HUES64 (cell line): ENCODE data around the gene TMEM88.

ENCODE experiments used
- H3K27ac ChIP-seq: 2 replicates; pipeline ENCODE4 v1.7.0; 2013; ENCODE audit warnings: low read depth, low read length, inconsistent platforms
- H3K27me3 ChIP-seq: 2 replicates; pipeline ENCODE4 v1.6.1; 2013; ENCODE audit warnings: mild to moderate bottlenecking, low read length; ENCODE audit not compliant: insufficient read depth
- H3K36me3 ChIP-seq: 2 replicates; pipeline ENCODE4 v1.6.1; 2013; ENCODE audit warnings: mild to moderate bottlenecking, low read length; ENCODE audit not compliant: insufficient read depth
- H3K4me1 ChIP-seq: 2 replicates; pipeline ENCODE4 v1.6.1; 2013; ENCODE audit warnings: mild to moderate bottlenecking, low read length, moderate library complexity; ENCODE audit not compliant: insufficient read depth
- H3K4me3 ChIP-seq: 2 replicates; pipeline ENCODE4 v1.5.1; 2013; ENCODE audit warnings: mild to moderate bottlenecking, low read length, moderate library complexity
- H3K9ac ChIP-seq: 2 replicates; pipeline ENCODE4 v1.6.1; 2013; ENCODE audit warnings: mild to moderate bottlenecking, low read depth, low read length
- H3K9me3 ChIP-seq: 2 replicates; pipeline ENCODE4 v1.6.1; 2013; ENCODE audit warnings: low read depth, low read length; ENCODE audit not compliant: insufficient read depth
- WGBS: fragments of 150-250, 120-280 bp; methylation state at CpG from one replicate; pipeline ENCODE4 v1.1.7; 2013; ENCODE audit warnings: missing lambda C conversion rate; 5-methylcytosine and 5-hydroxymethylcytosine counted together

TMEM88 gene

GRCh38 chr17:7833795-7834541, 20.9 kb upstream of the TMEM88 start, which contains the start of gene KDM6B:
KDM6B (plus strand) TSS chr17:7834217; CDS start chr17:7845555, 11,338 bp downstream.
- no peaks in the 10 kb centered on the region for H3K9me3 ChIP-seq
- peaks cover 19% of the 10 kb centered on the region for H3K4me1 ChIP-seq
- H3K9ac ChIP-seq = peak within 1 kb of the TSS; percentile 21; the same call in 1 of the 2 replicates
- peak within 1 kb of the TSS; percentile 87 for H3K27ac ChIP-seq
- no peaks in the 10 kb centered on the region for H3K36me3 ChIP-seq
- WGBS = 1% methylated on average over 49 of the region's 49 CpGs
- H3K4me3 ChIP-seq = peak within 1 kb of the TSS; percentile 92
- H3K27me3 ChIP-seq = peaks cover 44% of the 10 kb centered on the region

GRCh38 chr17:7834542-7834956, 20.3 kb upstream of the TMEM88 start:
- peaks cover 20% of the 10 kb centered on the region for H3K4me1 ChIP-seq
- peaks cover 46% of the 10 kb centered on the region for H3K27me3 ChIP-seq
- 0 out of 2 replicates have a peak overlapping the region, but pooled peaks have one; percentile 21 for H3K9ac ChIP-seq
- H3K27ac ChIP-seq = peak overlapping the region; percentile 87; the same call in 1 of the 2 replicates
- WGBS = under 1% methylated on average over 20 of the region's 20 CpGs
- H3K36me3 ChIP-seq = no peaks in the 10 kb centered on the region
- no peaks in the 10 kb centered on the region for H3K9me3 ChIP-seq
- H3K4me3 ChIP-seq = peak overlapping the region; percentile 92

- H3K4me1 ChIP-seq = peaks cover 20% of the 10 kb centered on the region
- H3K9me3 ChIP-seq = no peaks in the 10 kb centered on the region
- H3K27ac ChIP-seq = peak overlapping the region; percentile 87
- H3K9ac ChIP-seq = peak overlapping the region; percentile 81
- peak overlapping the region; percentile 92 for H3K4me3 ChIP-seq
- peaks cover 49% of the 10 kb centered on the region for H3K27me3 ChIP-seq
- H3K36me3 ChIP-seq = no peaks in the 10 kb centered on the region
- under 1% methylated on average over 69 of the region's 69 CpGs for WGBS
Observed at GRCh38 chr17:7834957-7835813, 19.7 kb upstream of the TMEM88 start.

- Histone ChIP-seq H3K27me3 (peaks cover 49% of the 10 kb centered on the region), H3K27ac (peak overlapping the region; percentile 85), H3K4me1 (peaks cover 24% of the 10 kb centered on the region), H3K36me3 (no peaks in the 10 kb centered on the region), H3K9me3 (no peaks in the 10 kb centered on the region), H3K9ac (peak overlapping the region; percentile 65), H3K4me3 (peak overlapping the region; percentile 92)
- under 1% methylated on average over 61 of the region's 61 CpGs for WGBS
Observed at GRCh38 chr17:7835814-7836595, 18.9 kb upstream of the TMEM88 start.

- Histone ChIP-seq H3K9me3 (no peaks in the 10 kb centered on the region), H3K4me1 (peaks cover 29% of the 10 kb centered on the region), H3K9ac (peak overlapping the region; percentile 65; the same call in 1 of the 2 replicates), H3K27ac (peak overlapping the region; percentile 85; the same call in 1 of the 2 replicates), H3K36me3 (no peaks in the 10 kb centered on the region), H3K4me3 (peak overlapping the region; percentile 92), H3K27me3 (peaks cover 46% of the 10 kb centered on the region)
- 0% methylated on average over 17 of the region's 19 CpGs for WGBS
Observed at GRCh38 chr17:7836596-7837407, 18.1 kb upstream of the TMEM88 start.

GRCh38 chr17:7837408-7838088, 17.3 kb upstream of the TMEM88 start:
- Histone ChIP-seq H3K4me3 (peak overlapping the region; percentile 92), H3K9me3 (no peaks in the 10 kb centered on the region), H3K4me1 (peaks cover 29% of the 10 kb centered on the region), H3K27ac (peak overlapping the region; percentile 27; the same call in 1 of the 2 replicates), H3K36me3 (no peaks in the 10 kb centered on the region), H3K27me3 (peaks cover 39% of the 10 kb centered on the region), H3K9ac (no peak overlapping the region)
- WGBS = 2% methylated on average over 7 of the region's 8 CpGs

- H3K9me3 ChIP-seq = no peaks in the 10 kb centered on the region
- peaks cover 27% of the 10 kb centered on the region for H3K4me1 ChIP-seq
- no peaks in the 10 kb centered on the region for H3K36me3 ChIP-seq
- peak overlapping the region; percentile 11; the same call in 1 of the 2 replicates for H3K27ac ChIP-seq
- H3K9ac ChIP-seq = no peak overlapping the region
- H3K4me3 ChIP-seq = peak overlapping the region; percentile 92
- H3K27me3 ChIP-seq = peaks cover 31% of the 10 kb centered on the region
- 22% methylated on average over 9 of the region's 12 CpGs for WGBS
Observed at GRCh38 chr17:7838090-7839075, 16.5 kb upstream of the TMEM88 start.

GRCh38 chr17:7839190-7839875, 15.5 kb upstream of the TMEM88 start:
- Histone ChIP-seq H3K27ac (no peak overlapping the region), H3K9ac (no peak overlapping the region), H3K4me1 (peaks cover 24% of the 10 kb centered on the region), H3K9me3 (no peaks in the 10 kb centered on the region), H3K36me3 (no peaks in the 10 kb centered on the region), H3K4me3 (no peak overlapping the region), H3K27me3 (peaks cover 29% of the 10 kb centered on the region)
- 81% methylated on average over 6 of the region's 6 CpGs for WGBS

- H3K9ac ChIP-seq = no peak overlapping the region
- H3K4me1 ChIP-seq = peaks cover 24% of the 10 kb centered on the region
- no peaks in the 10 kb centered on the region for H3K9me3 ChIP-seq
- H3K36me3 ChIP-seq = no peaks in the 10 kb centered on the region
- H3K4me3 ChIP-seq = no peak overlapping the region
- 81% methylated on average over 2 of the region's 2 CpGs for WGBS
- H3K27me3 ChIP-seq = peaks cover 29% of the 10 kb centered on the region
- no peak overlapping the region for H3K27ac ChIP-seq
Observed at GRCh38 chr17:7839876-7840261, 15.0 kb upstream of the TMEM88 start.
